Natural killer cell (primary cell): ENCODE data around the gene ACP7. TPM values are rescaled to one million over a fixed set of nuclear protein-coding genes. Genes with fewer than 3 reads are reported as not detected.

Experiments used
- ATAC-seq, 3 donors: fragments of 150-1000 bp in 2 of 3; fragments of 200-7000 bp in 1 of 3; cut with Tn5 transposase; 1 replicate in 1 of 3; 2 replicates in 2 of 3; pipeline ENCODE4 v1.10.0; 2021; ENCODE audit warnings: mild to moderate bottlenecking in 2 of 3, moderate library complexity in 2 of 3
- DNase-seq, 2 donors: peaks; one replicate each; pipeline versions ENCODE4 v3.0.0 to v3.0.0-alpha.2; 2013 to 2021; ENCODE audit warnings: mixed read lengths in 1 of 2
- H3K27ac ChIP-seq: one replicate; pipeline ENCODE4 v1.5.1; 2013; ENCODE audit warnings: mild to moderate bottlenecking, low read length
- H3K27me3 ChIP-seq: one replicate; pipeline ENCODE4 v1.6.1; 2013; ENCODE audit warnings: low read length; ENCODE audit not compliant: control insufficient read depth, insufficient read depth
- H3K36me3 ChIP-seq: one replicate; pipeline ENCODE4 v1.6.1; 2013; ENCODE audit warnings: low read length; ENCODE audit not compliant: control insufficient read depth, insufficient read depth
- H3K4me1 ChIP-seq: one replicate; pipeline ENCODE4 v1.6.1; 2013; ENCODE audit warnings: low read length; ENCODE audit not compliant: control insufficient read depth, insufficient read depth
- H3K4me3 ChIP-seq: one replicate; pipeline ENCODE4 v1.5.1; 2013; ENCODE audit warnings: low read length
- H3K9me3 ChIP-seq: one replicate; pipeline ENCODE4 v1.6.1; 2013; ENCODE audit warnings: low read length; ENCODE audit not compliant: control insufficient read depth, insufficient read depth
- H3K27ac Mint-ChIP-seq, 2 donors: one replicate each; pipeline ENCODE4 v1.8.0; 2022; ENCODE audit warnings: mild to moderate bottlenecking in 2 of 2, mixed read lengths in 2 of 2, moderate library complexity in 1 of 2
- H3K27me3 Mint-ChIP-seq, 2 donors: one replicate each; pipeline ENCODE4 v1.8.0; 2022; ENCODE audit warnings: low read depth in 2 of 2, mixed read lengths in 2 of 2
- H3K36me3 Mint-ChIP-seq: one replicate; pipeline ENCODE4 v1.8.0; 2022; ENCODE audit warnings: mixed read lengths
- H3K4me1 Mint-ChIP-seq, 2 donors: one replicate each; pipeline ENCODE4 v1.8.0; 2022; ENCODE audit warnings: mixed read lengths in 2 of 2
- H3K4me3 Mint-ChIP-seq: one replicate; pipeline ENCODE4 v1.8.0; 2022; ENCODE audit warnings: mild to moderate bottlenecking, moderate library complexity, mixed read lengths
- H3K9me3 Mint-ChIP-seq, 2 donors: one replicate each; pipeline ENCODE4 v1.8.0; 2022; ENCODE audit warnings: mixed read lengths in 2 of 2
- WGBS: methylation state at CpG from one replicate; pipeline ENCODE4 v1.1.7; 2013; ENCODE audit warnings: missing lambda C conversion rate; ENCODE audit not compliant: insufficient coverage; 5-methylcytosine and 5-hydroxymethylcytosine counted together
- intact Hi-C: fragments of 100-400 bp; cut with micrococcal nuclease; formaldehyde crosslinking; loops from one replicate; pipeline ENCODE4 v1.14.2; 2022
- total RNA-seq, 4 donors: library from RNA; stranded (reverse); fragments of 120-200 nt in 1 of 4; gene quantifications; one replicate each; pipeline versions ENCODE4 v1.2.3 to v1.2.4, GENCODE V29; 2013 to 2022
- TF ChIP-seq, protein P1 (sequence below): fragments of 200-600 bp; IDR thresholded peaks from one replicate; pipeline ENCODE4 v1.8.0; 2022; ENCODE audit warnings: antibody characterized with exemption

Gene ACP7, protein sequence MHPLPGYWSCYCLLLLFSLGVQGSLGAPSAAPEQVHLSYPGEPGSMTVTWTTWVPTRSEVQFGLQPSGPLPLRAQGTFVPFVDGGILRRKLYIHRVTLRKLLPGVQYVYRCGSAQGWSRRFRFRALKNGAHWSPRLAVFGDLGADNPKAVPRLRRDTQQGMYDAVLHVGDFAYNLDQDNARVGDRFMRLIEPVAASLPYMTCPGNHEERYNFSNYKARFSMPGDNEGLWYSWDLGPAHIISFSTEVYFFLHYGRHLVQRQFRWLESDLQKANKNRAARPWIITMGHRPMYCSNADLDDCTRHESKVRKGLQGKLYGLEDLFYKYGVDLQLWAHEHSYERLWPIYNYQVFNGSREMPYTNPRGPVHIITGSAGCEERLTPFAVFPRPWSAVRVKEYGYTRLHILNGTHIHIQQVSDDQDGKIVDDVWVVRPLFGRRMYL
- total RNA-seq: not detected
- total RNA-seq (2013): 0.16 TPM

DNA sequence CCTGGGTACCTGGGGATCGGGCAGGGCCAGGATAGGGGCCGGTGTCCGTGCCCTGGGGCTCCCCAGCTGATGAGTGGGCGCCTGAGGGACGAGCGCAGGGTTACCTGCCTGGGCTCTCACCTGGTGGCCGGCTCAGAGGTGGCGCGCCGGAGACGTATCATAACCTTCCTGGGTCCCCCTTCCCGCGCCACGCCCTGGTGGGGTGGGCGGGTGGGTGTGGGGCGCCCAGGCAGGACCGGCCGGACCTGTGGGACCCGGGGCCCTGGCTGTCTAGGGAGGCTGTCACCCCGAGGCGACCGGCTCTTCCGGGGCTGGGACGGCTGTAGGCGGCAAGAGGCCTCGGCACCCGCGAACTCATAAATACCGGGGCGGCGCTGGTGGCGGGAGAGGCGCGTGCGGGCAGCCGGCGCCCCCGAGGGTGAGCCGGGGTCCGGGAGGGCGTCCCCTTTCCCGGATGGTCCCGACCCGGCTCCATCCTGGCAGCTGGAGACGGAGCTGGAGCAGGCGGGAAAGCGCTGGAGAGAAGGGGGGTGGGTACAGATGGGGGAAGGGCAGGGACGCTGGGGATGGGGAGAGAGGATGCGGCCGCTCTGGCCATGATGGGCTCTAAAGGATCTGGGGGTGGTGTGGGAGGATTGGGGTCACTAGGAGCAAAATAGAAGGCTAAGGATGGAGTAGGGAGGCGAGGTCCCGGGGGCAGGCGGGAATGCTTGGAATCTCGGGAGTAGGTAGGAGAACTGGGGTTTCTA, at the start of gene ACP7:
Gene ACP7 (plus strand): TSS at position 386 of the 749 bp plus-strand sequence. CDS start 902 bp downstream, outside the sequence.
- Mint-ChIP-seq H3K9me3 (no peaks in the 10 kb centered on the region), H3K4me1 (peaks cover 11 to 28% of the 10 kb centered on the region in 2 donors), H3K27me3 (peaks cover 39 to 45% of the 10 kb centered on the region in 2 donors), H3K4me3 (peak within 1 kb of the TSS; percentile 83), H3K27ac (peak within 1 kb of the TSS; percentile 14 to 66), H3K36me3 (no peaks in the 10 kb centered on the region)
- ATAC-seq (peak; percentile 66 to 83 (median 82)), DNase-seq (peak; percentile 27 to 51)
- TF ChIP-seq, protein P1, sequence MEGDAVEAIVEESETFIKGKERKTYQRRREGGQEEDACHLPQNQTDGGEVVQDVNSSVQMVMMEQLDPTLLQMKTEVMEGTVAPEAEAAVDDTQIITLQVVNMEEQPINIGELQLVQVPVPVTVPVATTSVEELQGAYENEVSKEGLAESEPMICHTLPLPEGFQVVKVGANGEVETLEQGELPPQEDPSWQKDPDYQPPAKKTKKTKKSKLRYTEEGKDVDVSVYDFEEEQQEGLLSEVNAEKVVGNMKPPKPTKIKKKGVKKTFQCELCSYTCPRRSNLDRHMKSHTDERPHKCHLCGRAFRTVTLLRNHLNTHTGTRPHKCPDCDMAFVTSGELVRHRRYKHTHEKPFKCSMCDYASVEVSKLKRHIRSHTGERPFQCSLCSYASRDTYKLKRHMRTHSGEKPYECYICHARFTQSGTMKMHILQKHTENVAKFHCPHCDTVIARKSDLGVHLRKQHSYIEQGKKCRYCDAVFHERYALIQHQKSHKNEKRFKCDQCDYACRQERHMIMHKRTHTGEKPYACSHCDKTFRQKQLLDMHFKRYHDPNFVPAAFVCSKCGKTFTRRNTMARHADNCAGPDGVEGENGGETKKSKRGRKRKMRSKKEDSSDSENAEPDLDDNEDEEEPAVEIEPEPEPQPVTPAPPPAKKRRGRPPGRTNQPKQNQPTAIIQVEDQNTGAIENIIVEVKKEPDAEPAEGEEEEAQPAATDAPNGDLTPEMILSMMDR: no peak
- Histone ChIP-seq H3K36me3 (no peaks in the 10 kb centered on the region), H3K27me3 (peaks cover 20% of the 10 kb centered on the region), H3K4me3 (peak within 1 kb of the TSS; percentile 26), H3K27ac (no peak within 1 kb of the TSS), H3K4me1 (peaks cover 15% of the 10 kb centered on the region), H3K9me3 (no peaks in the 10 kb centered on the region)
- WGBS: 10% methylated on average over 54 of the region's 54 CpGs
- intact Hi-C loops: no loop called here

DNA sequence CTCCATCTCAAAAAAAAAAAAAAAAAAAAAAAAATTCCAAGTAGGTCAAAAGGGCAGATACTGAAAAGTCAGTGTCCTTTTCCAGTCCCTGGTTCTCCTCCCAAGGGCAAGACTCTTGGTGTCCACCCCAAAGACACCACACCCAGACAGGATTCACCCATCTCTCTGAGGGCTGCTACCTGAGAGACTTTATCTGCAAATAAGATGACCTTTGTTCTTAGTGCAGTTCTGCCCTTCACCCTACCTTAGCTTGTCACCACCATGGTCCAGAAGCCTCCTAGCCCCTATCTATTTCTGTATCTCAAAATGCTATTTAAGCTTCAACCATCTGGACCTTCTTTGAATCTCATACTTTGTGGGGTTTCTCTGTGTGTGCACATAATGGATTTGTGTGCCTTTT, 47.6 kb upstream of the ACP7 start:
- intact Hi-C loops: no loop called here
- Mint-ChIP-seq H3K36me3 (no peaks in the 10 kb centered on the region), H3K27me3 (peaks cover 0 to 14% of the 10 kb centered on the region in 2 donors), H3K27ac (no peak overlapping the region), H3K4me3 (no peak overlapping the region), H3K4me1 (peaks cover 0 to 9% of the 10 kb centered on the region in 2 donors), H3K9me3 (no peaks in the 10 kb centered on the region)
- ATAC-seq (no peak), DNase-seq (no peak)
- H3K9me3 ChIP-seq: no peaks in the 10 kb centered on the region
- H3K36me3 ChIP-seq: no peaks in the 10 kb centered on the region
- H3K4me1 ChIP-seq: peaks cover 6% of the 10 kb centered on the region
- no peak overlapping the region for H3K4me3 ChIP-seq
- TF ChIP-seq, protein P1: no peak
- no peak overlapping the region for H3K27ac ChIP-seq
- H3K27me3 ChIP-seq: no peaks in the 10 kb centered on the region

DNA sequence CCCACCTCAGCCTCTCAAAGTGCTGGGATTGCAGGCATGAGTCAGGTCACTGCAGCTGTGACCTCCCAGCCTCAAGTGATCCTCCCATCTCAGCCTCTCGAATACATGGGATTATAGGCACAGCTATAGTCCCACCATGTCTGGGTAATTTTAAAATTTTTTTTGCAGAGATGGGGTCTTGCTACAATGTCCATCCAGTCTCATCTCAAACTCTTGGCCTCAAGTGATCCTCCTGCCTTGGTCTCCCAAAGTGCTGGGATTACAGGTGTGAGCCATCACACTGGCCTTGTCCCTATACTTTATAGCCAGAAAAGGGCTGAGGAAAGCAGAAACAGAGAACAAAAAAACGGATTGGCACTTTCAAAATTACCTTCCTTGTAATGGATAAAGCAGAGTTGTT, 47.0 kb upstream of the ACP7 start:
- DNase-seq (no peak), ATAC-seq (no peak)
- Histone ChIP-seq H3K27ac (no peak overlapping the region), H3K4me3 (no peak overlapping the region), H3K9me3 (no peaks in the 10 kb centered on the region), H3K36me3 (no peaks in the 10 kb centered on the region), H3K4me1 (peaks cover 4% of the 10 kb centered on the region), H3K27me3 (no peaks in the 10 kb centered on the region)
- intact Hi-C loops: no loop called here
- no peaks in the 10 kb centered on the region for H3K36me3 Mint-ChIP-seq
- H3K4me1 Mint-ChIP-seq: peaks cover 0 to 7% of the 10 kb centered on the region in 2 donors
- peaks cover 0 to 14% of the 10 kb centered on the region in 2 donors for H3K27me3 Mint-ChIP-seq
- TF ChIP-seq, protein P1: no peak
- H3K27ac Mint-ChIP-seq: no peak overlapping the region
- H3K4me3 Mint-ChIP-seq: no peak overlapping the region
- H3K9me3 Mint-ChIP-seq: no peaks in the 10 kb centered on the region
- WGBS: 58% methylated on average over 2 of the region's 2 CpGs
